Fibroblast of villous mesenchyme (primary cell): Measurements from ENCODE around the gene EIF4ENIF1. TPM values are rescaled to one million over a fixed set of nuclear protein-coding genes. Genes with fewer than 3 reads are reported as not detected.
"Not testable (repeated sequence)": the region's sequence is repeated elsewhere in the genome, so short reads cannot be mapped to it uniquely, and the experiment has no call there.

Source experiments
- DNase-seq: peaks from one replicate; pipeline ENCODE4 v3.0.0-alpha.2; 2010; ENCODE audit warnings: low read depth
- H3K4me3 ChIP-seq: 2 replicates; pipeline ENCODE4 v1.5.1; 2011; ENCODE audit warnings: low read depth, mild to moderate bottlenecking, low read length
- total RNA-seq: library from RNA; depleted of rRNA; stranded (reverse); fragments of >200 nt; gene quantifications from 2 replicates; pipeline ENCODE4 v1.2.3, GENCODE V29; 2012
- TF ChIP-seq, protein P1 (sequence below): IDR thresholded peaks from 2 replicates; pipeline ENCODE4 v1.5.1; 2012; ENCODE audit warnings: low read depth, mild to moderate bottlenecking, low read length; ENCODE audit not compliant: insufficient read depth

Gene EIF4ENIF1
- total RNA-seq, 1 donor, result 25.0 TPM

DNA sequence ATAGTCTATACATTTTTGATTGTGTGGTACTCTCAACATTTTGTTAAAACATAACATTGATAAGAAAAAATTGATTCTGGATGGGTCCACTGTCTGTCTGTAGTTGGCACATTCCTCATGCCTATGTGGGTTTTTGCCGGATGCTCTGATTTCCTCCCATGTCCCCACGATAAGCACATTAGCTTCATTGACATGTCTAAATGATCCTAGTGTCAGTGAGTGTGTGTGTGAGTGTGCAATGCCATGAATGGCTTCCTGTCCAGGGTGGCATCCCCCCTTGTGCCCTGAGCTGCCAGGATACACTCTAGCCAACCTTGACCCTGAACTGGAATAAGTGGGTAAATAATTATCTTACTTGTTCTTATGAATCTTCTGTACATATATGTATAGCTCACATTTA is 12.1 kb upstream of the EIF4ENIF1 start:
- no peak overlapping the region for H3K4me3 ChIP-seq
- TF ChIP-seq, protein P1, sequence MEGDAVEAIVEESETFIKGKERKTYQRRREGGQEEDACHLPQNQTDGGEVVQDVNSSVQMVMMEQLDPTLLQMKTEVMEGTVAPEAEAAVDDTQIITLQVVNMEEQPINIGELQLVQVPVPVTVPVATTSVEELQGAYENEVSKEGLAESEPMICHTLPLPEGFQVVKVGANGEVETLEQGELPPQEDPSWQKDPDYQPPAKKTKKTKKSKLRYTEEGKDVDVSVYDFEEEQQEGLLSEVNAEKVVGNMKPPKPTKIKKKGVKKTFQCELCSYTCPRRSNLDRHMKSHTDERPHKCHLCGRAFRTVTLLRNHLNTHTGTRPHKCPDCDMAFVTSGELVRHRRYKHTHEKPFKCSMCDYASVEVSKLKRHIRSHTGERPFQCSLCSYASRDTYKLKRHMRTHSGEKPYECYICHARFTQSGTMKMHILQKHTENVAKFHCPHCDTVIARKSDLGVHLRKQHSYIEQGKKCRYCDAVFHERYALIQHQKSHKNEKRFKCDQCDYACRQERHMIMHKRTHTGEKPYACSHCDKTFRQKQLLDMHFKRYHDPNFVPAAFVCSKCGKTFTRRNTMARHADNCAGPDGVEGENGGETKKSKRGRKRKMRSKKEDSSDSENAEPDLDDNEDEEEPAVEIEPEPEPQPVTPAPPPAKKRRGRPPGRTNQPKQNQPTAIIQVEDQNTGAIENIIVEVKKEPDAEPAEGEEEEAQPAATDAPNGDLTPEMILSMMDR, result no peak
- DNase-seq, result no peak

DNA sequence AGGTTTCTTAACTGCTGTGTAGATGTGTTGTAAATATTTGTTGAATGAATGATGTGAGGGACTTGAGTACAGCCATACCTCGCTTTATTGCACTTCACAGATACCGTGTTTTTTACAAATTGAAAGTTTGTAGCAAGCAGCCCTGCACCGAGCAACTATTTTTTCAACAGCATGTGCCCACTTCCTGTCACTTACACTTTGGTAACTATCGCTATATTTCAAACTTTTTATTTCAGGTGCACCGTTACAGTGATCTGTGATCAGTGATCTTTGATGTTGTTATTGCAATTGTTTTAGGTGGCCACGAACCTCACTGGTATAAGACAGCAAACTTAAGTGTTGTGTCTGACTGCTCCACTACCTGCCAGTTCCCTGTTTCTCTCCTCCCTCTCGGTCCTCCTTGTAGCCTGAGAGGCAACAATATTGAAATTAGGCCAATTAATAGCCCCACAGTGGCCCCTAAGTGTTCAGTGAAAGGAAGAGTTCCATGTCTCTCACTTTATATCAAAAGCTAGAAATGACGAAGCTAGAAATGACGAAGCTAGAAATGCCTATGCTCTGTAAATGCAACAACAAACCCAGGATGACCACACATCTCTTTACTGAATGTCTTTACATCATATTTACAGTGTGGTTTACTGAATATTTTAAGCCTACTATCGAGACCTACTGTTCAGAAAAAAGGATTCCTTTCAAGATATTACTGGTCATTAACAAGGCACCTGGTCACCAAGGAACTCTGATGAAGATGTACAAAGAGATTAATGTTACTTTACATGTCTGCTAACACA is 7.7 kb upstream of the EIF4ENIF1 start:
- DNase-seq, result no peak
- TF ChIP-seq, protein P1, result no peak
- H3K4me3 ChIP-seq, result peak overlapping the region; percentile 97

DNA sequence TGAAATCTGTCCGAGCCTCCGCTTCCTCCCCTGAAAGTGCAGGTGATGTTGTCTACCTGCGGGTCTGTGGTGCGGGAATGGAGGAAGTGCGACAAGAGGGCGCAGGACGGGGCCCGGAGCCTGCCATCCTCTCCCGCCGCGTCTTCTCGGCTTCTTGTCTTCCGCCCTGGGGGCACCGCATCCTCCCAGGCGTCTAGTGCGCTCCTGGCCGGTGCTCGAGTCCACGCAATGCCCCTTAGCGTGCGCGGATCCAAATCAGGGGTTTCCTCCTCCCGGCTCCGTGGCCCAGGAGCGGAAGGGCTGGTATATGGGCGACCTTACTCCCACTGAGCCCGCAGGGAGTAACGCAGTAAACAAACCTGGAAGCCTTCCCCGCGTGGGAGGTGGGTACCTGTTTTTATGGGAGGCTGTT is 7.1 kb upstream of the EIF4ENIF1 start:
- TF ChIP-seq, protein P1, result no peak
- no peak for DNase-seq
- peak overlapping the region; percentile 97 for H3K4me3 ChIP-seq

DNA sequence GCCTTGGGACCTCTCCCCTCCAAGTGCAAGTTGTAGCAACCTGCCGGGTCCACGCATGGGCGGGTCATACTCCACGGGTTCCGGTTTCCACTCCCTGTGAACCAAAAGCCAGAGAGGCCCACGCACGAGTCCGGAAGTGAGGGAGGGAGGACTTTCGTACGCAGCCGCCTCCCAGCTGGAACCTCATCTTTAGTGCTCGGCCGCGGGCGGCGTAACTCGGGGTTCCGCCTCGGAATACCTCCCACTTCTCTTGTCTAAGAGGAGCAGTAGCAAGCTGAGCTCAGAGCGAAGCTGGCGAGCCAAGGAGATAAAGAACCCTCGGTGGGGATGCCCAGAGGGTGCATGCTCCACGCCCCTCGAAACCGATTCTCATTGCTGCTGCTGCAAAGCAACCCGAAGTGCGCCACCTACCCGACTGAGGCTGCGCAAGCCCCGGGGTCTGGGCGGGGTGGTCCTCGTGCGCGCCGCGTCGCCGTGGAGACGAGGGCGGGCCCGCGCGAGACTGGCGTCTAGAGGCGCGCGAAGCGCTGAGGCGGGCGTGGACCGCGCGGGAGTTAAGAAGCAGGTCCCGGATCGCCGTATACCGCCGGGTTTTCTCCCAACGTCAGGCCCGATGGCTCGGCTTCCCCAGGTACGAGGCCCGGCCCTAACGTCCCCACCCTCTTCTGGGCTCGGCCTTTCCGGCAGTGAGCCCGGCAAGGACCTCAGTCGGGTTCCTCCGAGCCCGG is 6.5 kb upstream of the EIF4ENIF1 start, which contains the start of gene SFI1:
SFI1 (plus strand) TSS at position 530 of the 728 bp plus-strand sequence. CDS start 11,749 bp downstream, outside the sequence.
- TF ChIP-seq, protein P1, result peak; percentile 22
- peak; percentile 90 for DNase-seq
- peak within 1 kb of the TSS; percentile 97 for H3K4me3 ChIP-seq

DNA sequence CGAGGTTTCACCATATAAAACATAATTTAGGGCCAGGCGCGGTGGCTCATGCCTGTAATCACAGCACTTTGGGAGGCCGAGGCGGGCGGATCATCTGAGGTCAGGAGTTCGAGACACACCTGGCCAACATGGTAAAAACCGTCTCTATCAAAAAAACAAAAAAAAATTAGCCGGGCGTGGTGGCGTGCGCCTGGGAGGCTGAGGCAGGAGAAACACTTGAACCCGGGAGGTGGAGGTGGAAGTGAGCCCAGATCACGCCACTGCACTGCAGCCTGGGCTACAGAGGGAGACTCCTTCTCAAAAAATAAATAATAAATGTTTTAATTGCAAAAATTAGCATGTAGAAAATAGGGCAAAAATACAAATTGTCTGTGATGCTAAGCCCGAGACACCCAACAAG is 5.7 kb upstream of the EIF4ENIF1 start:
- peak overlapping the region; percentile 97 for H3K4me3 ChIP-seq
- TF ChIP-seq, protein P1, result no peak
- no peak for DNase-seq

DNA sequence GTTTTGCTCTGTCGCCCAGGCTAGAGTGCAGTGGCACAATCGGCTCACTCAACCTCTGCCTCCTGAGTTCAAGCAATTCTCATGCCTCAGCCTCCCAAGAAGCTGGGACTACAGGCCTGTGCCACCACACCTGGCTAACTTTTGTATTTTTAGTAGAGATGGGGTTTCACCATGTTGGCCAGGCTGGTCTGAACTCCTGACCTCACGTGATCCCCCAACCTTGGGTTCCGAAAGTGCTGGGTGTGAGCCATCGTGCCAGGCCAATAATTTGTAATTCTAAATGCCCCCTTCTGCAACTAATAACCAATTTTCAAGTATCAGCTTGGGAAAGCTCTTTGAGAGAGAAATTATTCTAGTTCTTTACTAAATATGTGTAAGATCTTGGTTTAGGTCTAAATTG is 3.7 kb upstream of the EIF4ENIF1 start:
- not testable (repeated sequence) for DNase-seq, H3K4me3 ChIP-seq

DNA sequence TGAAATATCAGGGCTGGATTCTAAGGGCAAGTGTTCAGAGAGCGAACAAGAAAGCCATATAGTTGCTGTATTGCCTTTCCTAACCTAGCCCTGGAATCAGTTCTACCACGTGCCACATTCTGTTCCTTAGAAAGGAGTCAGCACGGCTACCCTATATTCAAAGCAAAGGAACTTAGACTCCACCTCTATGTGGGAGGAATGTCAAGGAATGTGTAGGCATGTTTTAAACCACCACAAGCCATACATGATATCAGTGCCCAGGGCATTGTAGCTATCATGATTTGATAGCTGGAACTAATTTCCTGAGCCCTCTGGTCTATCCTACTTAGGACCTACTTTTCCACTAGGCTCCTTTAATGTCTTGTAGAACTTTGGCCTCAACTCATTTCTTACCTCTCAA is 2.5 kb upstream of the EIF4ENIF1 start:
- no peak for DNase-seq
- TF ChIP-seq, protein P1, result no peak

More for the DNA sequence above, 2.5 kb upstream of the EIF4ENIF1 start:
- H3K4me3 ChIP-seq, result no peak overlapping the region
